Mucosa of descending colon (tissue), 3 donors: Measurements from ENCODE around the gene LSS. TPM values are rescaled to one million over a fixed set of nuclear protein-coding genes. Genes with fewer than 3 reads are reported as not detected.
A peak's percentile ranks its signal among the peaks of the same experiment; 100 is the strongest.
"Not testable (repeated sequence)": the region's sequence is repeated elsewhere in the genome, so short reads cannot be mapped to it uniquely, and the experiment has no call there.

ENCODE experiments used
- ATAC-seq: fragments of 200-7000 bp; cut with Tn5 transposase; one replicate; pipeline ENCODE4 v1.9.1; 2020; ENCODE audit warnings: mild to moderate bottlenecking, moderate library complexity
- DNase-seq, 3 donors: peaks; one replicate each; pipeline ENCODE4 v3.0.0-alpha.2; 2020
- H3K36me3 ChIP-seq: fragments of 200-600 bp; one replicate; pipeline ENCODE4 v1.8.0; 2021; ENCODE audit warnings: low read depth, mild to moderate bottlenecking
- H3K4me1 ChIP-seq: fragments of 200-600 bp; one replicate; pipeline ENCODE4 v1.8.0; 2021; ENCODE audit warnings: low read depth, mild to moderate bottlenecking
- H3K4me3 ChIP-seq: fragments of 200-600 bp; one replicate; pipeline ENCODE4 v1.8.0; 2021; ENCODE audit warnings: mild to moderate bottlenecking
- H3K9me3 ChIP-seq: fragments of 200-600 bp; one replicate; pipeline ENCODE4 v1.8.0; 2021; ENCODE audit warnings: mild to moderate bottlenecking
- intact Hi-C, 2 donors: fragments of 100-400 bp; cut with DNase I in 1 of 2; cut with micrococcal nuclease in 1 of 2; formaldehyde crosslinking; loops; one replicate each; pipeline versions ENCODE4 v1.11.0 to v1.11.1; 2022; cut with DNase I, micrococcal nuclease
- total RNA-seq, 3 donors: library from RNA; stranded (reverse); fragmentation: NEBNext Ultra II Directional in 2 of 3; extraction: Animal tissue kit (Norgen Biotek cat#: 25700) in 2 of 3; gene quantifications; one replicate each; pipeline versions ENCODE4 v1.2.1 to v1.2.4, GENCODE V29; 2021 to 2023
- TF ChIP-seq, protein P1 (sequence below): fragments of 200-600 bp; IDR thresholded peaks from one replicate; pipeline ENCODE4 v1.8.0; 2022; ENCODE audit warnings: antibody characterized with exemption, mild to moderate bottlenecking
- donor health status: DM: no; HTN: no; CAD: no; lungs with moderate emphysema.
- donor health status: DM: no; HTN: no; CAD: no.
- donor health status: DM: no; HTN: yes; CAD: no.

Gene LSS
- total RNA-seq, 3 donors from 2014 or later = 72.6 to 84.8 (median 81.1) TPM

DNA sequence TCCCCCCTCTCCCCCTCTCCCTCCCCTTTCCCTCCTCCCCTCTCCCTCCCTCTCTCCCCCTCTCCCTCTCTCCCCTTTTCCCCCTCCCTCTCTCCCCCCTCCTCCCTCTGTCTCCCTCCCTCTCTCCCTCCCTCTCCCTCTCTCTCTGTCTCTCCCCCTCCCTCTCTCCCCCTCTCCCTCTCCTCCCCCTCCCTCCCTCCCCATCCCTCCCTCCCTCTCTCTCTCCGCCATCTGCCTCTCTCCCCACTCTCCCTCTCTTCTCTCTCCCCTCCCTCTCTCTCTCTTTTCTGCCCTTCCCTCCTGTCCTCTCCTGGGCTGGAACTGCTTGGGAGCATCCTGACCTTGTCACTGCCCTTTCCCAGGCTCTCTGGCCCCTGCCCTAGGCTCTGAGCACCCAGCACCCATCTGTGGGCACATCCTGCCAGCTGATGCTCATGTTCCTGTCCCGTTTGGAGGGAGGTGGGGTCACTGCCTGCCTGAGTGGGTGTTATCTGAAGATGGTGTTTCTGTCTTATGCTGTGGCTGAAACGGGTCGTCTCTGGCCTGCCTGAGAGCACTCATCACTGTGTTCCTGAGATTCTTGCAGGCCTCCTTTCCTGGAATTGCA, 84.0 kb downstream of the LSS start:
- intact Hi-C loops = no loop called here
- no peaks in the 10 kb centered on the region for H3K9me3 ChIP-seq
- ATAC-seq (no peak), DNase-seq (peak in 1 of 3 donors; percentile 19)
- H3K4me1 ChIP-seq = peaks cover 7% of the 10 kb centered on the region
- TF ChIP-seq, protein P1, sequence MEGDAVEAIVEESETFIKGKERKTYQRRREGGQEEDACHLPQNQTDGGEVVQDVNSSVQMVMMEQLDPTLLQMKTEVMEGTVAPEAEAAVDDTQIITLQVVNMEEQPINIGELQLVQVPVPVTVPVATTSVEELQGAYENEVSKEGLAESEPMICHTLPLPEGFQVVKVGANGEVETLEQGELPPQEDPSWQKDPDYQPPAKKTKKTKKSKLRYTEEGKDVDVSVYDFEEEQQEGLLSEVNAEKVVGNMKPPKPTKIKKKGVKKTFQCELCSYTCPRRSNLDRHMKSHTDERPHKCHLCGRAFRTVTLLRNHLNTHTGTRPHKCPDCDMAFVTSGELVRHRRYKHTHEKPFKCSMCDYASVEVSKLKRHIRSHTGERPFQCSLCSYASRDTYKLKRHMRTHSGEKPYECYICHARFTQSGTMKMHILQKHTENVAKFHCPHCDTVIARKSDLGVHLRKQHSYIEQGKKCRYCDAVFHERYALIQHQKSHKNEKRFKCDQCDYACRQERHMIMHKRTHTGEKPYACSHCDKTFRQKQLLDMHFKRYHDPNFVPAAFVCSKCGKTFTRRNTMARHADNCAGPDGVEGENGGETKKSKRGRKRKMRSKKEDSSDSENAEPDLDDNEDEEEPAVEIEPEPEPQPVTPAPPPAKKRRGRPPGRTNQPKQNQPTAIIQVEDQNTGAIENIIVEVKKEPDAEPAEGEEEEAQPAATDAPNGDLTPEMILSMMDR = no peak
- no peaks in the 10 kb centered on the region for H3K36me3 ChIP-seq
- H3K4me3 ChIP-seq = no peak overlapping the region

GRCh38 chr21:46142582-46143473, 85.7 kb downstream of the LSS start:
- no peaks in the 10 kb centered on the region for H3K36me3 ChIP-seq
- DNase-seq (peak in 1 of 3 donors; percentile 36), ATAC-seq (no peak)
- intact Hi-C loops = no loop called here
- no peak overlapping the region for H3K4me3 ChIP-seq
- H3K9me3 ChIP-seq = no peaks in the 10 kb centered on the region
- H3K4me1 ChIP-seq = peaks cover 7% of the 10 kb centered on the region
- TF ChIP-seq, protein P1 = no peak

GRCh38 chr21:46141767-46142581, 86.6 kb downstream of the LSS start:
- intact Hi-C loops = no loop called here
- ATAC-seq = no peak
- no peaks in the 10 kb centered on the region for H3K9me3 ChIP-seq
- H3K4me3 ChIP-seq = no peak overlapping the region
- peak in 1 of 3 donors; percentile 29 for DNase-seq
- peaks cover 7% of the 10 kb centered on the region for H3K4me1 ChIP-seq
- no peaks in the 10 kb centered on the region for H3K36me3 ChIP-seq
- TF ChIP-seq, protein P1 = no peak

GRCh38 chr21:46140352-46141003, 88.1 kb downstream of the LSS start:
- H3K4me1 ChIP-seq, ATAC-seq, H3K4me3 ChIP-seq, intact Hi-C loops, H3K9me3 ChIP-seq, H3K36me3 ChIP-seq: not testable (repeated sequence)
- DNase-seq = peak in 1 of 3 donors; percentile 17

GRCh38 chr21:46139686-46140085, 88.9 kb downstream of the LSS start:
- peaks cover 7% of the 10 kb centered on the region for H3K4me1 ChIP-seq
- TF ChIP-seq, protein P1 = no peak
- H3K4me3 ChIP-seq = no peak overlapping the region
- intact Hi-C loops = no loop called here
- H3K36me3 ChIP-seq = no peaks in the 10 kb centered on the region
- DNase-seq (no peak), ATAC-seq (no peak)
- H3K9me3 ChIP-seq = no peaks in the 10 kb centered on the region
